Lower lobe of right lung (tissue), 2 donors: ENCODE results near the gene DCC. TPM values are rescaled to one million over a fixed set of nuclear protein-coding genes. Genes with fewer than 3 reads are reported as not detected.

Source experiments
- ATAC-seq, 2 donors: fragments of 200-7000 bp; cut with Tn5 transposase; one replicate each; pipeline ENCODE4 v1.9.1; 2020 to 2022; ENCODE audit warnings: mild to moderate bottlenecking in 2 of 2, moderate library complexity in 2 of 2
- DNase-seq: peaks from one replicate; pipeline ENCODE4 v3.0.0-alpha.2; 2020
- H3K27ac ChIP-seq: fragments of 200-600 bp; one replicate; pipeline ENCODE4 v1.8.0; 2022
- H3K27me3 ChIP-seq: fragments of 200-600 bp; one replicate; pipeline ENCODE4 v1.8.0; 2022; ENCODE audit warnings: low read depth
- H3K36me3 ChIP-seq: fragments of 200-600 bp; one replicate; pipeline ENCODE4 v1.8.0; 2022; ENCODE audit warnings: mild to moderate bottlenecking
- H3K4me1 ChIP-seq: fragments of 200-600 bp; one replicate; pipeline ENCODE4 v1.8.0; 2022
- H3K4me3 ChIP-seq: fragments of 200-600 bp; one replicate; pipeline ENCODE4 v1.8.0; 2022; ENCODE audit warnings: mild to moderate bottlenecking
- H3K9me3 ChIP-seq: fragments of 200-600 bp; one replicate; pipeline ENCODE4 v1.8.0; 2022
- CTCF ChIP-seq: fragments of 200-600 bp; IDR thresholded peaks from one replicate; pipeline ENCODE4 v1.8.0; 2022; ENCODE audit warnings: antibody characterized with exemption, mild to moderate bottlenecking
- intact Hi-C: fragments of 100-400 bp; cut with DNase I; formaldehyde crosslinking; loops from one replicate; pipeline ENCODE4 v1.11.0; 2022
- total RNA-seq: library from RNA; stranded (reverse); fragmentation: NEBNext Ultra II Directional; extraction: Animal tissue kit (Norgen Biotek cat#: 25700); gene quantifications from one replicate; pipeline ENCODE4 v1.2.1, GENCODE V29; 2021
- donor health status: DM: no; HTN: yes; CAD: no; lungs with severe emphysema.

The DCC gene
- total RNA-seq, 1 donor from 2014 or later, result 4.5 TPM

DNA sequence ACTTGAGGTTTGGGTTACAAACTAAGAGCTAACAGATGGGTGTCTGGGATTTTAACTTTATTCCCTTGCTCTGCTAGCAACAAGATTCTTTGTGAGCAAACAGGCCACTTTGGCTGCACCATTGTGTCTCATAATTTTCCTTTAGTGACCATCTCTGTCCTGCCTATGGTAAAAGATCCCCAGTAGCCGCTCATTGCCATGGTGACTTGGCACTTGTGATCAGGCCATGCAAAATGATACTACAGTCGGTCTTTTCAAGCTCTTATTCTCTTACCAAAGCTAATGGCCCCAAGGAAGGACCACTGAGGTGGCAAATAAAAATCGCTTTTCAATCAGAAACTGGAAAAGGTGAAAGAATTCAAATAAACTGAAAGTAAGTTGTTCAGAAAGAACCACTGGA is 1047.6 kb downstream of the DCC start:
- H3K27ac ChIP-seq, result no peak overlapping the region
- ATAC-seq (no peak), DNase-seq (no peak)
- H3K36me3 ChIP-seq, result no peaks in the 10 kb centered on the region
- no peaks in the 10 kb centered on the region for H3K4me1 ChIP-seq
- H3K9me3 ChIP-seq, result no peaks in the 10 kb centered on the region
- no peaks in the 10 kb centered on the region for H3K27me3 ChIP-seq
- no peak overlapping the region for H3K4me3 ChIP-seq
- intact Hi-C loops, result no loop called here
- TF ChIP-seq CTCF, result no peak

- intact Hi-C loops, result no loop called here
- TF ChIP-seq CTCF, result no peak
- no peaks in the 10 kb centered on the region for H3K9me3 ChIP-seq
- ATAC-seq (no peak), DNase-seq (no peak)
- no peaks in the 10 kb centered on the region for H3K4me1 ChIP-seq
- no peaks in the 10 kb centered on the region for H3K27me3 ChIP-seq
- no peak overlapping the region for H3K27ac ChIP-seq
- no peak overlapping the region for H3K4me3 ChIP-seq
- no peaks in the 10 kb centered on the region for H3K36me3 ChIP-seq
Measured at GRCh38 chr18:53402670-53403069, 1062.7 kb downstream of the DCC start.

DNA sequence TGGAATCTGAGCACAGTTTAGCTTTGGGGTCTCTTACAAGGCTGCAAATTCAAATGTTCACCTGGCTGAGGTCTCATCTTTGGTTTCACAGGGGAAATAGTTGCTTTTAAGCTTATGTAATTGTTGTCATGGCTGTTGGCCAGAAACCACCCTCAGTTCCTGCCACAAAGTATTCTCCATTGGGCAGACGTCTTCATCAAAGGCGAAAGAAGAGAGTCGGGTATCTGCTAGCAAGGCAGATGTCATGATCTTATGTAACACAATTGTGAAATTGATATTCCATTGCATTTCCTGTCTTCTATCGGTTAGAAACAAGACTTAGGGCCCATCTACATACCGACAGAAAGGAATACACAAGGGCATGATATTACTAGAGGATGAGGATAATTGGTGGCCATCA is 1068.3 kb downstream of the DCC start:
- no peaks in the 10 kb centered on the region for H3K9me3 ChIP-seq
- DNase-seq, result no peak

GRCh38 chr18:53411511-53411910 is 1071.5 kb downstream of the DCC start:
- no peak for TF ChIP-seq CTCF
- intact Hi-C loops, result no loop called here
- Histone ChIP-seq H3K4me1 (no peaks in the 10 kb centered on the region), H3K27me3 (no peaks in the 10 kb centered on the region), H3K27ac (no peak overlapping the region), H3K4me3 (no peak overlapping the region), H3K36me3 (no peaks in the 10 kb centered on the region), H3K9me3 (no peaks in the 10 kb centered on the region)
- DNase-seq (no peak), ATAC-seq (no peak)

More for the DNA sequence above, 1068.3 kb downstream of the DCC start:
- Histone ChIP-seq H3K27ac (no peak overlapping the region), H3K4me1 (no peaks in the 10 kb centered on the region), H3K4me3 (no peak overlapping the region), H3K36me3 (no peaks in the 10 kb centered on the region), H3K27me3 (no peaks in the 10 kb centered on the region)
- ATAC-seq, result no peak
- TF ChIP-seq CTCF, result no peak
- intact Hi-C loops, result no loop called here

GRCh38 chr18:53417003-53417402 is 1077.0 kb downstream of the DCC start:
- ATAC-seq, result no peak
- intact Hi-C loops, result no loop called here
- no peak for DNase-seq
- no peak overlapping the region for H3K4me3 ChIP-seq
- H3K36me3 ChIP-seq, result no peaks in the 10 kb centered on the region
- H3K4me1 ChIP-seq, result no peaks in the 10 kb centered on the region
- H3K27ac ChIP-seq, result no peak overlapping the region
- H3K27me3 ChIP-seq, result no peaks in the 10 kb centered on the region
- no peaks in the 10 kb centered on the region for H3K9me3 ChIP-seq
- TF ChIP-seq CTCF, result no peak

GRCh38 chr18:53421869-53422268 is 1081.9 kb downstream of the DCC start:
- H3K27ac ChIP-seq, result no peak overlapping the region
- H3K9me3 ChIP-seq, result no peaks in the 10 kb centered on the region
- H3K4me3 ChIP-seq, result no peak overlapping the region
- no peak for TF ChIP-seq CTCF
- no peaks in the 10 kb centered on the region for H3K36me3 ChIP-seq
- intact Hi-C loops, result no loop called here
- H3K27me3 ChIP-seq, result no peaks in the 10 kb centered on the region
- ATAC-seq, result peak in 1 of 2 donors; percentile 3
- no peak for DNase-seq
- no peaks in the 10 kb centered on the region for H3K4me1 ChIP-seq
